ENCODE measurements around the gene SLC24A3.

DNA sequence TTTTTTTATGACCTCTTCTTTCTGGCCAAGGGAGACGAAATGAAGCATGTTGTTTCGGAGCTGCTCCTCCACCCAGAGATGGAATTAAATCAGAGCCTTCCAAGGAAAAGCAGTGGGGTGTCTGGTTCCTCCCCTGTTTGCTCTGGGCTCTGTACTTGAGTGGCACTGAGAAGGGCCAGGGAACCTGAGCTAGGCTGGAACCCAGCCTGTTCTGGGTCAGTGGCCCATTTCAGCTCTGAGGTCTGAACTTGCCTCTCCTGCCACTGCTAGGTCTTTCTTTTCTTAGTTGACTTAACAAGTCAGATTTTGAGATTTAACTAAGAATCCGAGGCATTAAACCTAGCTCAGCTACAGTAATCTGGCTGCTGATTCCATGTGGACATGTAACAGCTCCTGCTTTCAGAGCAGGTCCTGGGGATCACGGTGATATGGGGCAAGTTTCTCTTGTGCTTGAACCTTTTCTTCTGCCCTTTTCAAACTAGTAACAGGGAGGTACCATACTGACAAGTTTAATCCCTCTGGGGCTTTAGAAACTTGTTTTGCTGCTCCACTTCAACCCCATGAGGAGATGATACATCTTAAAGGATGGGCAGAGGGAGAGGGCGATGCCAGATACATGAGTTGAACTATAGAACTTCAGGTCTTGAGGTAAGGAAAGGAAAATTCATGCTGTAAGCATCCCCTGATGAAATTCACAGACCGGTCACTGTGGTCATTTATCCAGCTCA lies 101.1 kb downstream of the SLC24A3 start:
- TF ChIP-seq MYC (IDR thresholded peaks at IDR 0.05; ENCODE audit: low read depth, low read length) (no peak), POLR2A (IDR thresholded peaks at IDR 0.05; ENCODE audit: extremely low read depth, insufficient read length) (no peak)
- TF ChIP-seq, protein P1, sequence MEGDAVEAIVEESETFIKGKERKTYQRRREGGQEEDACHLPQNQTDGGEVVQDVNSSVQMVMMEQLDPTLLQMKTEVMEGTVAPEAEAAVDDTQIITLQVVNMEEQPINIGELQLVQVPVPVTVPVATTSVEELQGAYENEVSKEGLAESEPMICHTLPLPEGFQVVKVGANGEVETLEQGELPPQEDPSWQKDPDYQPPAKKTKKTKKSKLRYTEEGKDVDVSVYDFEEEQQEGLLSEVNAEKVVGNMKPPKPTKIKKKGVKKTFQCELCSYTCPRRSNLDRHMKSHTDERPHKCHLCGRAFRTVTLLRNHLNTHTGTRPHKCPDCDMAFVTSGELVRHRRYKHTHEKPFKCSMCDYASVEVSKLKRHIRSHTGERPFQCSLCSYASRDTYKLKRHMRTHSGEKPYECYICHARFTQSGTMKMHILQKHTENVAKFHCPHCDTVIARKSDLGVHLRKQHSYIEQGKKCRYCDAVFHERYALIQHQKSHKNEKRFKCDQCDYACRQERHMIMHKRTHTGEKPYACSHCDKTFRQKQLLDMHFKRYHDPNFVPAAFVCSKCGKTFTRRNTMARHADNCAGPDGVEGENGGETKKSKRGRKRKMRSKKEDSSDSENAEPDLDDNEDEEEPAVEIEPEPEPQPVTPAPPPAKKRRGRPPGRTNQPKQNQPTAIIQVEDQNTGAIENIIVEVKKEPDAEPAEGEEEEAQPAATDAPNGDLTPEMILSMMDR (IDR thresholded peaks at IDR 0.05; ENCODE audit: low read depth, low read length) = no peak
- TF ChIP-seq, protein P2, sequence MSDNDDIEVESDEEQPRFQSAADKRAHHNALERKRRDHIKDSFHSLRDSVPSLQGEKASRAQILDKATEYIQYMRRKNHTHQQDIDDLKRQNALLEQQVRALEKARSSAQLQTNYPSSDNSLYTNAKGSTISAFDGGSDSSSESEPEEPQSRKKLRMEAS (IDR thresholded peaks at IDR 0.05; ENCODE audit: low read depth, low read length) = no peak

All from NB4 (cell line).